ENCODE results near the gene EHBP1. TPM values are rescaled to one million over a fixed set of nuclear protein-coding genes. Genes with fewer than 3 reads are reported as not detected.

EHBP1 gene
- total RNA-seq, 5 donors from 2014 or later (not counting 1 experiment from before 2014, with no cell fraction given): 22.1 to 28.7 (median 26.1) TPM

DNA sequence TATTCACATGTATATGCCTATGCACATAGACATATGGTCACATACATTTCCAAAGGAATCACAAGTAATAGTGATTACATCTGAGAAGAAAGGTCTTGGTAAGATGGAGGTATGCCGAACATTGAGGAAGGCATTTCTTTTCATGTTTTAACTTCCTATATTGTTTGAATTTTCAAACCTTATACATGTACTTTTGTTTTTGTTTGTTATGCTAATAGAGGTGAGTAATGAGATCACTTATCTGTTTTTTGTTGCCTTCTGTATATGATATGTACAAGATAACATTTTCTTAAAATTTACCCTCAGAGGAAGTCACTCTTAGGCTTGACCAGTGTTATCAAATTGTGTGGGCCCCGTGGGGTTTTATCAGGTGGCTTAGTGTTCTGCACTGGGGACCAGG, 178.6 kb downstream of the EHBP1 start:
- POLR2A ChIA-PET: no interaction called here

DNA sequence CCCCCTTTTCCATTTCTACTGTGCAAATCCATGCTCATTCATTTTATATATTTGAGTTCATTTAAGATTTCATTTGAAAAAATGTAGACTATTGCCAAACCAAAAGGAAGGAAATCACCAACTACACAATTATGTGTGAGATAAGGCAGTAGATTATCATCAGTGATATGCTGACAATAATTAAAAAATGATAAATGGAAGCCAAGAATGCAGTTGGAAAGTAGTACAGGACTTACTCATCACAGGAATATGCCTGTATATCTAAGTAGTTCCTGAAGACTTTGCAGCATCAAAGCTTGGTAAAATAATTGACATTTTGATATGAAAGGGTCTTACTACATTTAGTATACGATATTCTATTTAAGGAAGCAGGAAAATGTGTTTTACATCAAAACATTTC, 179.0 kb downstream of the EHBP1 start:
- Mint-ChIP-seq H3K36me3 (peaks cover 32% of the 10 kb centered on the region), H3K9me3 (peaks cover 0 to 7% (median 1%) of the 10 kb centered on the region in 3 donors), H3K4me3 (no peak overlapping the region), H3K27me3 (no peaks in the 10 kb centered on the region), H3K27ac (no peak overlapping the region), H3K4me1 (peaks cover 0 to 2% (median 0%) of the 10 kb centered on the region in 3 donors)
- no peaks in the 10 kb centered on the region for H3K4me1 ChIP-seq (ENCODE audit: control insufficient read depth in 1 of 2, extremely low read depth in 1 of 2, insufficient read depth in 2 of 2, low read length in 2 of 2)
- no CpG with 5 or more reads among the region's 1 CpG for WGBS (ENCODE audit: insufficient coverage)
- ATAC-seq (replicated peaks in 1 of 4) (no peak), DNase-seq (no peak)
- POLR2A ChIA-PET: no interaction called here
- H3K9me3 ChIP-seq: no peaks in the 10 kb centered on the region
- no peak overlapping the region for H3K27ac ChIP-seq (ENCODE audit: low read length)
- CTCF ChIA-PET: no interaction called here
- no peak overlapping the region for H3K4me3 ChIP-seq (ENCODE audit: control insufficient read depth in 1 of 2, extremely low read depth in 1 of 2, low read length in 1 of 2)
- H3K36me3 ChIP-seq (ENCODE audit: control insufficient read depth in 2 of 2, extremely low read depth in 1 of 2, insufficient read depth in 1 of 2, low read length in 1 of 2): peaks cover 0 to 2% of the 10 kb centered on the region in 2 donors
- H3K27me3 ChIP-seq (replicated peaks in 1 of 2; ENCODE audit: control insufficient read depth in 2 of 2, extremely low read depth in 1 of 2, insufficient read depth in 2 of 2, low read length in 1 of 2): no peaks in the 10 kb centered on the region

More for the DNA sequence above, 178.6 kb downstream of the EHBP1 start:
- CTCF ChIA-PET: no interaction called here
- no peak overlapping the region for H3K27ac ChIP-seq (ENCODE audit: low read length)
- Mint-ChIP-seq H3K27ac (no peak overlapping the region), H3K9me3 (peaks cover 0 to 7% (median 1%) of the 10 kb centered on the region in 3 donors), H3K27me3 (no peaks in the 10 kb centered on the region), H3K4me1 (peaks cover 0 to 2% (median 0%) of the 10 kb centered on the region in 3 donors), H3K36me3 (peaks cover 32% of the 10 kb centered on the region), H3K4me3 (no peak overlapping the region)
- H3K27me3 ChIP-seq (replicated peaks in 1 of 2; ENCODE audit: control insufficient read depth in 2 of 2, extremely low read depth in 1 of 2, insufficient read depth in 2 of 2, low read length in 1 of 2): no peaks in the 10 kb centered on the region
- H3K9me3 ChIP-seq: no peaks in the 10 kb centered on the region
- DNase-seq (no peak), ATAC-seq (replicated peaks in 1 of 4) (no peak)
- no peaks in the 10 kb centered on the region for H3K4me1 ChIP-seq (ENCODE audit: control insufficient read depth in 1 of 2, extremely low read depth in 1 of 2, insufficient read depth in 2 of 2, low read length in 2 of 2)
- WGBS (ENCODE audit: insufficient coverage): no CpG with 5 or more reads among the region's 2 CpGs
- H3K4me3 ChIP-seq (ENCODE audit: control insufficient read depth in 1 of 2, extremely low read depth in 1 of 2, low read length in 1 of 2): no peak overlapping the region
- H3K36me3 ChIP-seq (ENCODE audit: control insufficient read depth in 2 of 2, extremely low read depth in 1 of 2, insufficient read depth in 1 of 2, low read length in 1 of 2): peaks cover 0 to 2% of the 10 kb centered on the region in 2 donors

DNA sequence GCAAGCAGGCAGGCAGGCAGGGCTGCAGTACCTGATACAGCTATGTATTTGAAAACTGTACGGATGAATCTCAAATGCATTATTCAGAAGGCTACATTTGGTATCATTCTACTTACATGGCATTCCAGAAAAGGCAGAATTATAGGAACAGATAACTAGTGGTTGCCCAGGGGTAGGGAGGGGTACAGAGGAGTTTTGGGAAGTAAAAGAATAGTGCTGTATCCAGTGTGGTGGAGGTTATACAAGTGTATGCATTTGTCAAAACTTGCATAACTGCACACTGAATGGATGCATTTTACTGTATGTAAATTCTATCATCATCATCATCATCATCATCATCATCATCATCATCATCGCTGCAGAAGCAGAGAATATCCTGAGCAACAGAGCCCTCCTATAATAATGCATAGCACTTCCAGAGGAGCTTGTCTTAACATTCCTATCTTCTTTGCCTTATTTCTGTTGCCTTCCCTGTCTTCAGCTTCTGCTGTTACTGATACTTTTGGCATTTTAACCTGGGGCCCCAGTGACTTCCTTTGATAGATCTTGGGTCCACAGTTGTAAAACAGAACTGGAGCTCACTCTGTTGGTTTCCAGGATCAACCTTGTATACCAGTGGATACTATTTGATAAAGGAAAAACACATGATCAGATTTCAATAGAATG, 189.6 kb downstream of the EHBP1 start:
- no peak overlapping the region for H3K27ac Mint-ChIP-seq
- no peaks in the 10 kb centered on the region for H3K9me3 Mint-ChIP-seq
- Histone ChIP-seq H3K27ac (ENCODE audit: low read length) (no peak overlapping the region), H3K36me3 (ENCODE audit: control insufficient read depth in 2 of 2, extremely low read depth in 1 of 2, insufficient read depth in 1 of 2, low read length in 1 of 2) (peaks cover 0 to 3% of the 10 kb centered on the region in 2 donors), H3K9me3 (no peaks in the 10 kb centered on the region), H3K4me1 (ENCODE audit: control insufficient read depth in 1 of 2, extremely low read depth in 1 of 2, insufficient read depth in 2 of 2, low read length in 2 of 2) (no peaks in the 10 kb centered on the region), H3K27me3 (replicated peaks in 1 of 2; ENCODE audit: control insufficient read depth in 2 of 2, extremely low read depth in 1 of 2, insufficient read depth in 2 of 2, low read length in 1 of 2) (no peaks in the 10 kb centered on the region), H3K4me3 (ENCODE audit: control insufficient read depth in 1 of 2, extremely low read depth in 1 of 2, low read length in 1 of 2) (no peak overlapping the region)
- ChIA-PET POLR2A (interaction anchor here (0.6 kb wide), 2 partner anchors 9 to 14 kb away, joined by 3 to 4 read pairs; no protein-coding TSS in a partner anchor), CTCF (interaction anchor here in 1 of 2 donors (0.6 kb wide), 1 partner anchor 749 kb away, joined by 3 read pairs; no protein-coding TSS in a partner anchor)
- WGBS (ENCODE audit: insufficient coverage): 100% methylated on average over 1 of the region's 2 CpGs
- ATAC-seq (replicated peaks in 1 of 4): no peak
- H3K27me3 Mint-ChIP-seq: no peaks in the 10 kb centered on the region
- H3K36me3 Mint-ChIP-seq: peaks cover 17% of the 10 kb centered on the region
- no peak overlapping the region for H3K4me3 Mint-ChIP-seq
- H3K4me1 Mint-ChIP-seq: no peaks in the 10 kb centered on the region
- no peak for DNase-seq

DNA sequence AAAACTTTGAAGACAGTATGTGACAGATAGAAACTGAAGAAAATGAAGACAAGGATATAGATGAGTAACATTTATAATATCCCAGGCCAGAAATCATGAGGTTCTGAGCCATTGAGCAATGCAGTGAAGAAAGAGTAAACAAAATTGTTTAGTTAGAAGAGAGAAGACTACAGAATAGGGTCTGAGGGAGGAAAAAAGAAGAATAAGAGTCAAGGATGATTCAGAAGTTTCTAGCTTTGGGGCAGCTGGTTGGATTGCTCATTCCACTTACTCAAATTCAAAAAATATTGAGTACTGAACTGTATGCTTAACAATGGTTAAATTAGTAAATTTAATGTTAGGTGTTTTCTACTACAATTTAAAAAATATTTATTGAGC, 190.1 kb downstream of the EHBP1 start:
- ATAC-seq (replicated peaks in 1 of 4): no peak
- Mint-ChIP-seq H3K9me3 (no peaks in the 10 kb centered on the region), H3K27me3 (no peaks in the 10 kb centered on the region), H3K36me3 (peaks cover 12% of the 10 kb centered on the region), H3K4me3 (no peak overlapping the region), H3K4me1 (no peaks in the 10 kb centered on the region), H3K27ac (no peak overlapping the region)
- ChIA-PET POLR2A (no interaction called here), CTCF (no interaction called here)
- peaks cover 0 to 3% of the 10 kb centered on the region in 2 donors for H3K36me3 ChIP-seq (ENCODE audit: control insufficient read depth in 2 of 2, extremely low read depth in 1 of 2, insufficient read depth in 1 of 2, low read length in 1 of 2)
- no peak overlapping the region for H3K4me3 ChIP-seq (ENCODE audit: control insufficient read depth in 1 of 2, extremely low read depth in 1 of 2, low read length in 1 of 2)
- no peaks in the 10 kb centered on the region for H3K9me3 ChIP-seq
- H3K4me1 ChIP-seq (ENCODE audit: control insufficient read depth in 1 of 2, extremely low read depth in 1 of 2, insufficient read depth in 2 of 2, low read length in 2 of 2): no peaks in the 10 kb centered on the region
- no peak for DNase-seq
- no peak overlapping the region for H3K27ac ChIP-seq (ENCODE audit: low read length)
- no peaks in the 10 kb centered on the region for H3K27me3 ChIP-seq (replicated peaks in 1 of 2; ENCODE audit: control insufficient read depth in 2 of 2, extremely low read depth in 1 of 2, insufficient read depth in 2 of 2, low read length in 1 of 2)

DNA sequence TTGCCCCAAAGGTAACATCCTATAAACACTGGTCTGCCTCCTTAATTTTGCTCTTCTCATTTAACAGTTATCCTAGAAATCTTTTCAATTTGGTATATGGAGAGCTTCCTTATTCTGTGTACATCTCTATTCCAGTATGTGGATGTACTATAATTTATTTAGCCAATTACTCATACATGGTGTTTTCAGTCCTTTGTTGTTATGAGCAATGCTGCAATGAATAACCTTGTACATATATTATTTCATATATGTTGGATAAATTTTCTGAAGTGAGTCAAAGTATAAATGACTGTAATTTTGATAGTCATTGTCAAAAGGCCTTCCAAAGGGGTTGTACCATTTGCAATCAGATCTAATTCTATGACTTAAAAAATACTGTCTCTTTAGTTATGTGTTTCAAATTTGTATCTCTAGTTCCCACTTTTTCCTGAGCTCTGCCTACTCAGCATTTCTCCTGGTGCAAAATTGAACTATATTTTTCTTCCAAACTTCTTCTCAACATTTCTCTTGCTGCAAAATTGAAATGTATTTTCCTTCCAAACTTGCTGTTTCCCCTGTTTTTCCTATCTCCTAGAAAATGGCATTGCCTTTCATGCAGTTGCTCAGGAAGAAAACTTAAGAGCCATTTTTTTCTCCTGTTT, 191.8 kb downstream of the EHBP1 start:
- POLR2A ChIA-PET: no interaction called here
- H3K36me3 ChIP-seq (ENCODE audit: control insufficient read depth in 2 of 2, extremely low read depth in 1 of 2, insufficient read depth in 1 of 2, low read length in 1 of 2): peaks cover 0 to 3% of the 10 kb centered on the region in 2 donors
- H3K9me3 Mint-ChIP-seq: no peaks in the 10 kb centered on the region
- CTCF ChIA-PET: no interaction called here
- no peaks in the 10 kb centered on the region for H3K27me3 ChIP-seq (replicated peaks in 1 of 2; ENCODE audit: control insufficient read depth in 2 of 2, extremely low read depth in 1 of 2, insufficient read depth in 2 of 2, low read length in 1 of 2)
- H3K27me3 Mint-ChIP-seq: no peaks in the 10 kb centered on the region
- H3K4me3 Mint-ChIP-seq: no peak overlapping the region
- H3K27ac ChIP-seq (ENCODE audit: low read length): no peak overlapping the region
- no peaks in the 10 kb centered on the region for H3K4me1 Mint-ChIP-seq
- no peak for ATAC-seq (replicated peaks in 1 of 4)
- no peak for DNase-seq
- no peak overlapping the region for H3K4me3 ChIP-seq (ENCODE audit: control insufficient read depth in 1 of 2, extremely low read depth in 1 of 2, low read length in 1 of 2)
- H3K4me1 ChIP-seq (ENCODE audit: control insufficient read depth in 1 of 2, extremely low read depth in 1 of 2, insufficient read depth in 2 of 2, low read length in 2 of 2): no peaks in the 10 kb centered on the region
- H3K36me3 Mint-ChIP-seq: peaks cover 16% of the 10 kb centered on the region
- H3K27ac Mint-ChIP-seq: no peak overlapping the region
- no peaks in the 10 kb centered on the region for H3K9me3 ChIP-seq

DNA sequence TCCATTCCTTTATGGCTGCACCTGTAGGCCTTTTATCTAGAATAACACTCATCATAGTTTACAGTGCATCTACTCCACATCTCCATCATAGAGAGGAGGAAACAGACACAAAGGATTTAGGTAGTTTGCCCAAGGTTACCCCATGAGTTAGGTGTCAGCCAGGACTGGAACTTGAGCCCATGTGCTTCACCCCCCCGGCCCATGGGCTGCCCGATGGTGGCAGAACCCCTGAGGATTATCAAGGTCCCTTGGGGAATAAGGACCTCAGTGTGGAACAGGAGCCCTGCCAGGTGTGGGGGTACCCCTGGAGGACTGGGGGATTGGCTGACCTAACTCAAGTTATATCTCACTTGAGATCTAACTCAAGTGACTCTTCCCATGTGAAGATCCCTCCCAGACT, 198.8 kb downstream of the EHBP1 start:
- Mint-ChIP-seq H3K4me3 (no peak overlapping the region), H3K27ac (no peak overlapping the region), H3K27me3 (no peaks in the 10 kb centered on the region), H3K36me3 (peaks cover 25% of the 10 kb centered on the region), H3K9me3 (no peaks in the 10 kb centered on the region), H3K4me1 (no peaks in the 10 kb centered on the region)
- no peaks in the 10 kb centered on the region for H3K9me3 ChIP-seq
- POLR2A ChIA-PET: no interaction called here
- H3K27me3 ChIP-seq (replicated peaks in 1 of 2; ENCODE audit: control insufficient read depth in 2 of 2, extremely low read depth in 1 of 2, insufficient read depth in 2 of 2, low read length in 1 of 2): no peaks in the 10 kb centered on the region
- no peaks in the 10 kb centered on the region for H3K4me1 ChIP-seq (ENCODE audit: control insufficient read depth in 1 of 2, extremely low read depth in 1 of 2, insufficient read depth in 2 of 2, low read length in 2 of 2)
- no peak for DNase-seq
- no peak overlapping the region for H3K4me3 ChIP-seq (ENCODE audit: control insufficient read depth in 1 of 2, extremely low read depth in 1 of 2, low read length in 1 of 2)
- ATAC-seq (replicated peaks in 1 of 4): no peak
- WGBS (ENCODE audit: insufficient coverage): no CpG with 5 or more reads among the region's 2 CpGs
- CTCF ChIA-PET: no interaction called here
- H3K36me3 ChIP-seq (ENCODE audit: control insufficient read depth in 2 of 2, extremely low read depth in 1 of 2, insufficient read depth in 1 of 2, low read length in 1 of 2): no peaks in the 10 kb centered on the region
- no peak overlapping the region for H3K27ac ChIP-seq (ENCODE audit: low read length)

All from T-cell (primary cell).